PC-9 (cell line): ENCODE measurements around the gene RFX4.

Experiments
- CTCF ChIP-seq: fragments of 200-600 bp; sonication (generic); conservative IDR thresholded peaks from 2 replicates; pipeline ENCODE4 v1.6.1; 2017; ENCODE audit warnings: mixed run types, antibody characterized with exemption, mild to moderate bottlenecking, moderate library complexity
- EZH2 ChIP-seq: fragments of 200-600 bp; sonication (generic); IDR thresholded peaks from 2 replicates; pipeline ENCODE4 v1.8.0; 2017; ENCODE audit warnings: antibody characterized with exemption, low read depth

- TF ChIP-seq CTCF, result no peak
- TF ChIP-seq EZH2, result no peak
These were observed 140.0 kb downstream of the RFX4 start for GRCh38 chr12:106722837-106723236.
